ENCODE results near the gene DNAJC6.

Gene DNAJC6

GRCh38 chr1:65393928-65394327 is 84.6 kb downstream of the DNAJC6 start:
- FAIRE-seq: no peak

GRCh38 chr1:65395887-65396612 is 86.7 kb downstream of the DNAJC6 start:
- no peak for FAIRE-seq
- no peak for DNase-seq (ENCODE audit: extremely low spot score, insufficient read length, low read depth)

More at GRCh38 chr1:65393928-65394327, 84.6 kb downstream of the DNAJC6 start:
- DNase-seq (ENCODE audit: extremely low spot score, insufficient read length, low read depth): no peak

- FAIRE-seq (no peak), DNase-seq (ENCODE audit: extremely low spot score, insufficient read length, low read depth) (no peak)
Measured at GRCh38 chr1:65398083-65398482, 88.7 kb downstream of the DNAJC6 start.

GRCh38 chr1:65399003-65399402 is 89.7 kb downstream of the DNAJC6 start:
- no peak for FAIRE-seq
- no peak for DNase-seq (ENCODE audit: extremely low spot score, insufficient read length, low read depth)

GRCh38 chr1:65401612-65402011 is 92.3 kb downstream of the DNAJC6 start:
- DNase-seq (ENCODE audit: extremely low spot score, insufficient read length, low read depth) (no peak), FAIRE-seq (no peak)

GRCh38 chr1:65404941-65405340 is 95.6 kb downstream of the DNAJC6 start:
- no peak for DNase-seq (ENCODE audit: extremely low spot score, insufficient read length, low read depth)
- FAIRE-seq: no peak

GRCh38 chr1:65407877-65408276 is 98.5 kb downstream of the DNAJC6 start:
- DNase-seq (ENCODE audit: extremely low spot score, insufficient read length, low read depth) (no peak), FAIRE-seq (no peak)

GRCh38 chr1:65409314-65409713 is 100.0 kb downstream of the DNAJC6 start:
- no peak for DNase-seq (ENCODE audit: extremely low spot score, insufficient read length, low read depth)
- FAIRE-seq: no peak

GRCh38 chr1:65409816-65410326 is 100.5 kb downstream of the DNAJC6 start:
- FAIRE-seq: no peak
- DNase-seq (ENCODE audit: extremely low spot score, insufficient read length, low read depth): no peak

GRCh38 chr1:65412256-65412983 is 103.1 kb downstream of the DNAJC6 start:
- DNase-seq (ENCODE audit: extremely low spot score, insufficient read length, low read depth): no peak
- no peak for FAIRE-seq

- DNase-seq (ENCODE audit: extremely low spot score, insufficient read length, low read depth): no peak
- FAIRE-seq: no peak
Measured at GRCh38 chr1:65412984-65413375, 103.6 kb downstream of the DNAJC6 start.

- DNase-seq (ENCODE audit: extremely low spot score, insufficient read length, low read depth) (no peak), FAIRE-seq (no peak)
Measured at GRCh38 chr1:65414538-65414937, 105.2 kb downstream of the DNAJC6 start.

- no peak for FAIRE-seq
- DNase-seq (ENCODE audit: extremely low spot score, insufficient read length, low read depth): no peak
Measured at GRCh38 chr1:65416767-65417166, 107.4 kb downstream of the DNAJC6 start.

GRCh38 chr1:65417729-65418128 is 108.4 kb downstream of the DNAJC6 start:
- DNase-seq (ENCODE audit: extremely low spot score, insufficient read length, low read depth) (no peak), FAIRE-seq (no peak)

- no peak for FAIRE-seq
- DNase-seq (ENCODE audit: extremely low spot score, insufficient read length, low read depth): no peak
Measured at GRCh38 chr1:65418522-65419185, 109.3 kb downstream of the DNAJC6 start.

- FAIRE-seq: peak; percentile 95
- DNase-seq (ENCODE audit: extremely low spot score, insufficient read length, low read depth): peak; percentile 94
Measured at GRCh38 chr1:65419681-65420589, 110.6 kb downstream of the DNAJC6 start.

- DNase-seq (ENCODE audit: extremely low spot score, insufficient read length, low read depth) (no peak), FAIRE-seq (peak; percentile 18)
Measured at GRCh38 chr1:65420590-65421350, 111.4 kb downstream of the DNAJC6 start, which contains the start of the genes LEPR and LEPROT. Gene LEPR (plus strand): TSS chr1:65420668. CDS start chr1:65565566, 144,898 bp downstream. Gene LEPROT (plus strand): TSS chr1:65420668. CDS start chr1:65420725, 57 bp downstream.

GRCh38 chr1:65421351-65422025 is 112.1 kb downstream of the DNAJC6 start:
- DNase-seq (ENCODE audit: extremely low spot score, insufficient read length, low read depth) (no peak), FAIRE-seq (peak; percentile 35)

All from GM18507 (cell line).